Astrocyte (in vitro differentiated cells and primary cell): ENCODE data around the gene NLRC4. TPM values are rescaled to one million over a fixed set of nuclear protein-coding genes. Genes with fewer than 3 reads are reported as not detected.

Experiments used
- DNase-seq: peaks from one replicate; pipeline ENCODE4 v3.0.0-alpha.2; 2010; ENCODE audit warnings: low read depth
- FAIRE-seq: peaks from 2 replicates; lab custom pipeline; 2011; peaks lifted over from hg19 to GRCh38; lab: Jason Lieb, UNC
- H2AFZ ChIP-seq: 2 replicates; pipeline ENCODE4 v1.6.0; 2012; ENCODE audit warnings: low read depth, low read length, inconsistent platforms
- H3K27ac ChIP-seq: 2 replicates; pipeline ENCODE4 v1.5.1; 2011; ENCODE audit warnings: low read depth, low read length, inconsistent platforms
- H3K27me3 ChIP-seq: 2 replicates; pipeline ENCODE4 v1.6.0; 2011; ENCODE audit warnings: low read length, inconsistent platforms; ENCODE audit not compliant: insufficient read depth
- H3K36me3 ChIP-seq: 2 replicates; pipeline ENCODE4 v1.5.1; 2011; ENCODE audit warnings: low read length, inconsistent platforms; ENCODE audit not compliant: insufficient read depth
- H3K4me1 ChIP-seq: 2 replicates; pipeline ENCODE4 v1.5.1; 2011; ENCODE audit warnings: low read length, inconsistent platforms; ENCODE audit not compliant: insufficient read depth
- H3K4me2 ChIP-seq: 2 replicates; pipeline ENCODE4 v1.6.0; 2012; ENCODE audit warnings: low read length, inconsistent platforms
- H3K4me3 ChIP-seq: 2 replicates; pipeline ENCODE4 v1.5.1; 2011; ENCODE audit warnings: low read depth, mild to moderate bottlenecking, low read length, inconsistent platforms; ENCODE audit not compliant: insufficient read depth
- H3K79me2 ChIP-seq: 2 replicates; pipeline ENCODE4 v1.6.0; 2012; ENCODE audit warnings: mild to moderate bottlenecking, low read length, inconsistent platforms; ENCODE audit not compliant: insufficient read depth
- H3K9ac ChIP-seq: 2 replicates; pipeline ENCODE4 v1.6.0; 2012; ENCODE audit warnings: mild to moderate bottlenecking, low read length, inconsistent platforms
- H3K9me3 ChIP-seq: 2 replicates; pipeline ENCODE4 v1.5.1; 2012; ENCODE audit warnings: low read depth, mild to moderate bottlenecking, low read length, inconsistent platforms; ENCODE audit not compliant: insufficient read depth
- H4K20me1 ChIP-seq: 2 replicates; pipeline ENCODE4 v1.6.0; 2012; ENCODE audit warnings: low read length, inconsistent platforms; ENCODE audit not compliant: insufficient read depth
- H3K27ac Mint-ChIP-seq: one replicate; pipeline ENCODE4 v1.8.0; 2021; ENCODE audit warnings: mild to moderate bottlenecking, mixed read lengths; ENCODE audit not compliant: unreplicated experiment
- H3K27me3 Mint-ChIP-seq: one replicate; pipeline ENCODE4 v1.8.0; 2021; ENCODE audit warnings: low read depth, mixed read lengths; ENCODE audit not compliant: unreplicated experiment
- H3K36me3 Mint-ChIP-seq: one replicate; pipeline ENCODE4 v1.8.0; 2021; ENCODE audit warnings: low read depth, mixed read lengths; ENCODE audit not compliant: unreplicated experiment
- H3K4me1 Mint-ChIP-seq: one replicate; pipeline ENCODE4 v1.8.0; 2021; ENCODE audit warnings: low read depth, mixed read lengths; ENCODE audit not compliant: unreplicated experiment
- H3K4me3 Mint-ChIP-seq: one replicate; pipeline ENCODE4 v1.8.0; 2021; ENCODE audit warnings: mild to moderate bottlenecking, moderate library complexity, mixed read lengths; ENCODE audit not compliant: unreplicated experiment
- H3K9me3 Mint-ChIP-seq: one replicate; pipeline ENCODE4 v1.8.0; 2021; ENCODE audit warnings: mild to moderate bottlenecking, mixed read lengths; ENCODE audit not compliant: unreplicated experiment
- CTCF ChIP-seq: IDR thresholded peaks from 2 replicates; pipeline ENCODE4 v1.5.1; 2011; ENCODE audit warnings: low read depth, mild to moderate bottlenecking, inconsistent platforms, low read length, moderate library complexity; ENCODE audit not compliant: insufficient read depth
- EZH2 ChIP-seq: IDR thresholded peaks from 2 replicates; pipeline ENCODE4 v1.6.1; 2012; ENCODE audit warnings: mild to moderate bottlenecking, low read length, inconsistent platforms; ENCODE audit not compliant: insufficient read depth
- total RNA-seq: library from RNA; stranded (reverse); gene quantifications from 2 replicates; pipeline ENCODE4 v1.2.1, GENCODE V29; 2021

NLRC4 gene
- total RNA-seq, 1 donor from 2014 or later: not detected

DNA sequence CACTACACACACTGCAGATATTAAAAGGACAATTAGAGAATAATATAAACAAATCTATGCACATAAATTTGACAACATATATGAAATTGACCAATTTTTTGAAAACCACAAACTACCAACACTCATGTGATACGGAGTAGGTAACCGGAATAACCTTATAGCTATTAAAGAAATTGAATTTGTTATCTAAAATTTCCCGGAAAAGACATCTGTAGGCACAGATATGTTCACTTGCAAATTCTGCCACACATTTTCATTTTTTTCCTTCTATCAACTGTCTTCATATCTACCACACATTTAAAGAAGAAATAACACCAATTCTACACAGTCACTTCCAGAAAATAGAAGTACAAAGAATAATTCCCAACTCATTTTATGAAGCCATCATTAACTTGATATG, 22.4 kb downstream of the NLRC4 start:
- FAIRE-seq: no peak
- no peaks in the 10 kb centered on the region for H3K9me3 ChIP-seq
- H3K79me2 ChIP-seq: no peaks in the 10 kb centered on the region
- no peaks in the 10 kb centered on the region for H4K20me1 ChIP-seq
- H3K36me3 Mint-ChIP-seq: peaks cover 3% of the 10 kb centered on the region
- no peak for TF ChIP-seq CTCF
- no peak for TF ChIP-seq EZH2
- no peaks in the 10 kb centered on the region for H3K9me3 Mint-ChIP-seq
- no peaks in the 10 kb centered on the region for H3K27me3 ChIP-seq
- no peaks in the 10 kb centered on the region for H3K4me1 Mint-ChIP-seq
- H2AFZ ChIP-seq: no peak overlapping the region
- H3K9ac ChIP-seq: no peak overlapping the region
- no peak overlapping the region for H3K27ac Mint-ChIP-seq
- DNase-seq: no peak
- H3K4me3 Mint-ChIP-seq: no peak overlapping the region
- no peak overlapping the region for H3K4me3 ChIP-seq
- H3K27me3 Mint-ChIP-seq: no peaks in the 10 kb centered on the region
- no peak overlapping the region for H3K4me2 ChIP-seq
- no peaks in the 10 kb centered on the region for H3K4me1 ChIP-seq
- no peak overlapping the region for H3K27ac ChIP-seq
- no peaks in the 10 kb centered on the region for H3K36me3 ChIP-seq

DNA sequence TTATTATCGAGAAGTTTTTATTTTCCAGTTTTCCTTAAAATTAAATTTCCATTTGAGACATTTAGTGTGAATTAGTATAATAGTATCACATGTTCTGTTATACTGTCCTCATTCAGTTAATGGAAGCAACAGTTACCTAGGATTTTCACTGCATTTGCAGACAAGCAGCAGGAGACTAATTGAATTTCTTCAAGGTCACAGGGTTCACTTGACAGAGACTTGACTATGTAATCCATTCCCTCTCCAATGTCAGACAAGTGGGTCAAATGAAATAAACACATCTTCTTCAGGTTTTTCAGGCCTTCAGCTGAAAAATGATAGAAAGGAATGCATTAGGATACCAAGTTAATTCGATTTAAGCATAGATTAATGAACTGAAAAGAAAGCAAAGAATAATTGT, 26.7 kb downstream of the NLRC4 start:
- H3K27ac Mint-ChIP-seq: no peak overlapping the region
- Histone ChIP-seq H3K27ac (no peak overlapping the region), H2AFZ (no peak overlapping the region), H3K4me3 (no peak overlapping the region), H3K4me1 (no peaks in the 10 kb centered on the region), H3K9me3 (no peaks in the 10 kb centered on the region), H3K79me2 (no peaks in the 10 kb centered on the region), H3K36me3 (no peaks in the 10 kb centered on the region), H4K20me1 (no peaks in the 10 kb centered on the region), H3K4me2 (no peak overlapping the region), H3K9ac (no peak overlapping the region), H3K27me3 (no peaks in the 10 kb centered on the region)
- peaks cover 3% of the 10 kb centered on the region for H3K36me3 Mint-ChIP-seq
- no peaks in the 10 kb centered on the region for H3K9me3 Mint-ChIP-seq
- H3K4me3 Mint-ChIP-seq: no peak overlapping the region
- FAIRE-seq: no peak
- no peaks in the 10 kb centered on the region for H3K27me3 Mint-ChIP-seq
- TF ChIP-seq CTCF (no peak), EZH2 (no peak)
- H3K4me1 Mint-ChIP-seq: no peaks in the 10 kb centered on the region
- DNase-seq: no peak

DNA sequence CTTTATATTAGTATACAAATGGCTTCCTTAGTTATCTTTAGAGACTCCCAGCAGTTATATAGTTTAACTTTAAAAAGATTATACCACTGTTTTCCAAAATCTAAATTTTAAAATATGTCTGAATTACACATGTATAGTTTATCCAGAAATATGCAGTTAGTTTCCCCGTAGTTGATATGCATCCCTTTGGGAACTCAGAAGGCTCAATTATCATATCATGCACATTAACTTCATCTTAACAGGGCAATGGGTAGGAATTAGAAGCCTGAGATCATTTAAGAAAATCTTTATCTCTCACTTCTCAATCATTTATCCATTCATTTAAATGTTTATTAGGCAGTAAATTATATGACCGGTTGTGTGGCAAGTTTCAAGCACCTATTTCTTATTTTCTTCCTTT, 27.2 kb downstream of the NLRC4 start:
- Mint-ChIP-seq H3K27ac (no peak overlapping the region), H3K36me3 (peaks cover 1% of the 10 kb centered on the region)
- TF ChIP-seq CTCF (no peak), EZH2 (no peak)

More for the DNA sequence above, 27.2 kb downstream of the NLRC4 start:
- H3K4me3 ChIP-seq: no peak overlapping the region
- no peaks in the 10 kb centered on the region for H3K9me3 Mint-ChIP-seq
- no peaks in the 10 kb centered on the region for H3K9me3 ChIP-seq
- H3K4me1 Mint-ChIP-seq: no peaks in the 10 kb centered on the region
- H4K20me1 ChIP-seq: no peaks in the 10 kb centered on the region
- no peak overlapping the region for H3K27ac ChIP-seq
- H3K79me2 ChIP-seq: no peaks in the 10 kb centered on the region
- H3K4me2 ChIP-seq: no peak overlapping the region
- no peaks in the 10 kb centered on the region for H3K27me3 ChIP-seq
- no peak overlapping the region for H2AFZ ChIP-seq
- H3K27me3 Mint-ChIP-seq: no peaks in the 10 kb centered on the region
- no peak for DNase-seq
- H3K4me1 ChIP-seq: no peaks in the 10 kb centered on the region
- no peak overlapping the region for H3K4me3 Mint-ChIP-seq
- H3K36me3 ChIP-seq: no peaks in the 10 kb centered on the region
- no peak for FAIRE-seq
- H3K9ac ChIP-seq: no peak overlapping the region
